ENCODE data around the gene ARL6IP5.

ARL6IP5 gene

DNA sequence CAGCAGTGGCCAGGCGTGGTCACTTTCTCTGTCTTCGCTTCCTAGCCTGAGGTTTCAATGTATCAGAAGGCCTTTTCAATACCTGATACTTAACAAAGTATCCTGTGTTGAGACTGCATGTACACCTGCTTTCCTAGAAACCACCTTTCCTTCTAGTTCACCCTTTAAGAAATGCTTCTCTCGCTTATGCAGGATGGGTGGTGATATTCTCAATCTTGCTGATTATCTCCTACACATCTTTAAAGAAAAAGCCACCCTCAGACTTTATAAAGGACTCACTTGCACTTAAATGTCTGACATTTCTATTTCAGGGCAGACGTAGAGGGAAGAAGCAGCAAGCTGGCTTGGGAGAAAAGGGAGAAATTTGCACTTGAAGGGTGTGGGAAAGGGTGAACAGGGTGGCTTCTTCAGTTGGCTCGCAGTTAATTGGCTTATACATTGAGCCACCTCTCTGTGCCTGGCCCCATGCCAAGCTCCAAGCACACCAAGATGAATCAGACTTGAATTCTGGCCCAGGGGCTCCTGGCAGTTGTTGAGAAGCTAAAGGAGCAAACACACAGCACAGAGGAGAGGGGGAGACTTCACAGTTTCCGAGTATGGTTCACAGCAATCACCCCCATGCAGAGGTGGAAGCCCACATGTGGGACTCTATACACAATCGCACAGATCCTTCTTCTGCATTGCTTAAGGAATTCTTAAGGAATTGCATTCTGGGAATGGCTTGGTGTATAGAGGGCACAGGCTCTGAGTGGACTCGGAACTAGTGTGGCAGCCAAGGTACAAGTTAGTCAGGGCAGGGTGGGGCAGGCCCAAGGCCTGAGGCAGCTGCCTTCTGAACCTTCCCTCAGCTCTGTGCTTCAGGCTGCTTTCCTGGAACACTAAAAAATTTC is 1.3 kb downstream of the ARL6IP5 start:
- TF ChIP-seq CTCF (conservative IDR thresholded peaks at IDR 0.05; ENCODE audit: low read depth, low read length), result no peak
- H3K4me3 ChIP-seq (ENCODE audit: low read depth, low read length), result peak overlapping the region; percentile 85
- peak; percentile 97 for DNase-seq (ENCODE audit: low read depth)

DNA sequence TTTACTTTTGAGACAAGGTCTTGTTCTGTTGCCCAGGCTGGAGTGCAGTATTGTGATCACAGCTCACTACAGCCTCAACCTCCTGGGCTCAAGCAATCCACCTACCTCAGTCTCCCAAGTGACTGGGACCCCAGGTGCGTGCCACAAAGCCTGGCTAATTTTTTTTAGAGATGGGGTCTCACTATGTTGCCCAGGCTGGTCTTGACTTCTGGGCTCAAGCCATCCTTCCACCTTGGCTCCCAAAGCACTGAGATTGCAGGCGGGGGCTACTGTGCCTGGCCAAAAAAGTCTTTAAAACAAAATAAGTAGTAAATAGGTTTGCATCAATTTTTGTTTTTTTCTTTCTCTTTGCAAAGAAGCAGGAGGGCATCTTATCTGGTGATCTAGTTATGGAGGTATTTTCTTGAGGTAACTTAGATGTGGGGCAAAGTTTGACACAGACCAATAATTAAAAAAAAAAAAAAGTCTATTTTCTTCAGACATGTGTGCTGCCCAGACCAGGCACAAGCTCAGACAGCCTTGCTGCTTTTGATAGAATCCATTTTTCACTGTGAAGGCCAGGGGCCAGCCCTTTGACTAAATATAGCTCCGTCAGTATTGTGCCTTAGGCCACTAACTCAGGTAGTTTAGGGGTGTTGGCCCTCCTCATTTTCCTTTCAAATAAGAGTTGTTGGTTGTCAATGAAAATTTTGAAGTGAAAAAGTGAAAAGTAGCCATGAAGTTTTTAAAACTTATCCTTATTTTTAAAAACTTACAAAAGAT is 2.5 kb downstream of the ARL6IP5 start:
- no peak for DNase-seq (ENCODE audit: low read depth)
- peak overlapping the region; percentile 31 for H3K4me3 ChIP-seq (ENCODE audit: low read depth, low read length)
- no peak for TF ChIP-seq CTCF (conservative IDR thresholded peaks at IDR 0.05; ENCODE audit: low read depth, low read length)

DNA sequence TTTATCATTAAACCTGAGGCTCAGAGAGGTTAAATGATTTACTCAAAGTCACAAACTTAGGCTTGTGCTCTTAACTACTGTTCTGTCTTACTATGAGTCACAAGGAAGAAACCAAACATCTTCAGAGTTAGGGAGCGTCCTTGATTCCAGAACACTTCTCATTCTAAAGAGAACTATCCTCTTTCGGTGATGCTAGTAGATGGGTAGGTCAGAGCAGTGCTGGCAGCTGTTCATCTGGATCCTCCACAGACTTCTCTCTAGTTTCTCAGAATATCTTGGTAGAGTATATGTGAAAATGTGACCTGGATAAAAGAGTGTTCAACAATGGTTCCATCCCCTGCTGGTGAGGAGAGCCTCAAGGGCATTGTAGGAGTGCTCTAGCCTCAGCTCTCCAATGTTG is 3.3 kb downstream of the ARL6IP5 start:
- H3K4me3 ChIP-seq (ENCODE audit: low read depth, low read length), result no peak overlapping the region
- DNase-seq (ENCODE audit: low read depth), result peak; percentile 69
- TF ChIP-seq CTCF (conservative IDR thresholded peaks at IDR 0.05; ENCODE audit: low read depth, low read length), result peak; percentile 32

GRCh38 chr3:69090021-69090420 is 5.3 kb downstream of the ARL6IP5 start:
- DNase-seq (ENCODE audit: low read depth), result peak; percentile 89
- H3K4me3 ChIP-seq (ENCODE audit: low read depth, low read length), result no peak overlapping the region
- no peak for TF ChIP-seq CTCF (conservative IDR thresholded peaks at IDR 0.05; ENCODE audit: low read depth, low read length)

DNA sequence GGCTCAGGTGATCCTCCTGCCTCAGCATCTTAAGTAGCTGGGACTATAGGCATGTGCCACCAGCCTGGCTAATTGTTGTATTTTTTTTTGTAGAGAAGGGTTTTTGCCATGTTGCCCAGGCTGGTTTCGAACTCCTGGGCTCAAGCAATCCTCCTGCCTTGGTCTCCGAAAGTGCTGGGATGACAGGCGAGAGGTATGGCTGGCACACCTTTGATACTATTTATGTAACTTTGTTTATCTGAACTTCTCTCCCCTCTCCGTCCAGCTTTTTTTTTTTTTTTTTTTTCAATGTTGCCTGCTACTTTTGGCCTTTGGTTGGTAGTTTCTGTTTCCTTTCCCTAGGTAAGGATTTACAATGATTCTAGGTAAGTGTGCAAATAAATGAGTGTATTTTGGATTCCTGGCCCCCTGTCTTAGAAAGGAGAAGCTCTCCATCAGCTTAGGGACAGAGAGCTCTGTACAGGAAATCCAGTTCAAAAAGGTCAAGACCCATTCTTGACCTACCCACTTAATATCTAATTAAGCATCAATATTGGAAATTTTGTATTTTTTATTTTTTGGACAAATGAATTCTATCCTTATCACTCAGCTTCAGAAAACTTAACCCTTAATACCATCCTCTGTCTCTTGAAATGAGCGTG is 6.8 kb downstream of the ARL6IP5 start:
- no peak overlapping the region for H3K4me3 ChIP-seq (ENCODE audit: low read depth, low read length)
- DNase-seq (ENCODE audit: low read depth), result no peak
- no peak for TF ChIP-seq CTCF (conservative IDR thresholded peaks at IDR 0.05; ENCODE audit: low read depth, low read length)

GRCh38 chr3:69092030-69092516 is 7.3 kb downstream of the ARL6IP5 start:
- DNase-seq (ENCODE audit: low read depth), result peak; percentile 40
- TF ChIP-seq CTCF (conservative IDR thresholded peaks at IDR 0.05; ENCODE audit: low read depth, low read length), result no peak
- no peak overlapping the region for H3K4me3 ChIP-seq (ENCODE audit: low read depth, low read length)

All from choroid plexus epithelial cell (primary cell).